Loucy (cell line): ENCODE results near the gene PLGLB2.
"Not testable (repeated sequence)": the region's sequence is repeated elsewhere in the genome, so short reads cannot be mapped to it uniquely, and the experiment has no call there.

Experiments used
- CTCF ChIP-seq: fragments of 200-600 bp; sonication (generic); conservative IDR thresholded peaks from 2 replicates; pipeline ENCODE4 v1.5.1; 2014; ENCODE audit warnings: mild to moderate bottlenecking, antibody characterized with exemption, low read length
- EZH2phosphoT487 ChIP-seq: fragments of 200-600 bp; IDR thresholded peaks from 2 replicates; pipeline ENCODE4 v1.6.1; 2018; ENCODE audit warnings: antibody characterized with exemption, mild to moderate bottlenecking, moderate library complexity, borderline replicate concordance

- TF ChIP-seq CTCF, EZH2phosphoT487: not testable (repeated sequence)
Measured at GRCh38 chr2:87704572-87705323, 43.1 kb upstream of the PLGLB2 start.
